Cortex of kidney (tissue), 1 donor: ENCODE data around the gene CLIC6.
"Not testable (repeated sequence)": the region's sequence is repeated elsewhere in the genome, so short reads cannot be mapped to it uniquely, and the experiment has no call there.

Experiments used
- DNase-seq: peaks from one replicate; lab custom pipeline; 2025; lab: John Stamatoyannopoulos, UW

Gene CLIC6

GRCh38 chr21:34692458-34693020, 23.7 kb downstream of the CLIC6 start:
- no peak for DNase-seq

GRCh38 chr21:34693192-34693810, 24.5 kb downstream of the CLIC6 start:
- DNase-seq, result no peak

GRCh38 chr21:34695434-34695833, 26.6 kb downstream of the CLIC6 start:
- no peak for DNase-seq

- no peak for DNase-seq
Measured at GRCh38 chr21:34696121-34696520, 27.3 kb downstream of the CLIC6 start.

- DNase-seq, result no peak
Measured at GRCh38 chr21:34697826-34698225, 29.0 kb downstream of the CLIC6 start.

- no peak for DNase-seq
Measured at GRCh38 chr21:34698270-34699015, 29.6 kb downstream of the CLIC6 start.

- DNase-seq, result no peak
Measured at GRCh38 chr21:34700605-34701004, 31.8 kb downstream of the CLIC6 start.

- DNase-seq, result no peak
Measured at GRCh38 chr21:34701726-34702125, 32.9 kb downstream of the CLIC6 start.

- no peak for DNase-seq
Measured at GRCh38 chr21:34702341-34703170, 33.8 kb downstream of the CLIC6 start.

- no peak for DNase-seq
Measured at GRCh38 chr21:34703571-34703970, 34.8 kb downstream of the CLIC6 start.

- DNase-seq, result no peak
Measured at GRCh38 chr21:34704119-34704518, 35.3 kb downstream of the CLIC6 start.

- DNase-seq, result no peak
Measured at GRCh38 chr21:34705011-34705410, 36.2 kb downstream of the CLIC6 start.

- DNase-seq, result no peak
Measured at GRCh38 chr21:34706337-34706736, 37.5 kb downstream of the CLIC6 start.

GRCh38 chr21:34707876-34708325, 39.1 kb downstream of the CLIC6 start:
- no peak for DNase-seq

GRCh38 chr21:34713621-34714020, 44.8 kb downstream of the CLIC6 start:
- no peak for DNase-seq

- no peak for DNase-seq
Measured at GRCh38 chr21:34715518-34715917, 46.7 kb downstream of the CLIC6 start.

- DNase-seq, result no peak
Measured at GRCh38 chr21:34715985-34716596, 47.3 kb downstream of the CLIC6 start.

- DNase-seq, result not testable (repeated sequence)
Measured at GRCh38 chr21:34718529-34718928, 49.7 kb downstream of the CLIC6 start.

GRCh38 chr21:34722684-34723300, 54.0 kb downstream of the CLIC6 start:
- no peak for DNase-seq

GRCh38 chr21:34724131-34724856, 55.5 kb downstream of the CLIC6 start:
- DNase-seq, result no peak

GRCh38 chr21:34724857-34725195, 56.0 kb downstream of the CLIC6 start:
- no peak for DNase-seq
